RWPE2 (cell line): ENCODE results near the gene ZNF598.

Source experiments
- ATAC-seq: fragments of 200-7000 bp; cut with Tn5 transposase; 3 replicates; pipeline ENCODE4 v1.9.1; 2021; ENCODE audit warnings: low read depth
- DNase-seq: peaks from one replicate; pipeline ENCODE4 v3.0.0-alpha.2; 2020; ENCODE audit warnings: low spot score
- H3K27ac ChIP-seq: fragments of 450-650 bp; 2 replicates; pipeline ENCODE4 v1.5.1; 2017; ENCODE audit warnings: mild to moderate bottlenecking; ENCODE audit not compliant: poor library complexity, severe bottlenecking
- H3K27me3 ChIP-seq: fragments of 250-450 bp; sonication (Bioruptor Pico); 2 replicates; pipeline ENCODE4 v1.5.1; 2021; ENCODE audit warnings: mild to moderate bottlenecking, moderate library complexity; ENCODE audit not compliant: insufficient read depth, poor library complexity, severe bottlenecking
- H3K36me3 ChIP-seq: fragments of 250-450 bp; sonication (Bioruptor Pico); 2 replicates; pipeline ENCODE4 v1.5.1; 2020; ENCODE audit warnings: low read depth, mild to moderate bottlenecking, moderate library complexity
- H3K4me1 ChIP-seq: fragments of 250-450 bp; sonication (Bioruptor Pico); 2 replicates; pipeline ENCODE4 v1.5.1; 2021; ENCODE audit warnings: mild to moderate bottlenecking, moderate library complexity; ENCODE audit not compliant: insufficient read depth, poor library complexity, severe bottlenecking
- H3K4me3 ChIP-seq: fragments of 250-450 bp; sonication (Bioruptor Pico); 2 replicates; pipeline ENCODE4 v1.5.1; 2021; ENCODE audit warnings: mild to moderate bottlenecking, moderate library complexity; ENCODE audit not compliant: severe bottlenecking
- H3K9me3 ChIP-seq: fragments of 250-450 bp; sonication (Bioruptor Pico); 2 replicates; pipeline ENCODE4 v1.5.1; 2021; ENCODE audit warnings: mild to moderate bottlenecking, moderate library complexity; ENCODE audit not compliant: severe bottlenecking
- CTCF ChIP-seq: fragments of 450-650 bp; IDR thresholded peaks from one replicate; pipeline ENCODE4 v1.5.1; 2017; ENCODE audit warnings: mild to moderate bottlenecking, moderate library complexity; ENCODE audit not compliant: poor library complexity, severe bottlenecking

Gene ZNF598

GRCh38 chr16:2003231-2003826, 6.3 kb downstream of the ZNF598 start:
- Histone ChIP-seq H3K4me3 (no peak overlapping the region), H3K36me3 (peaks cover 75% of the 10 kb centered on the region), H3K27ac (no peak overlapping the region), H3K27me3 (no peaks in the 10 kb centered on the region), H3K4me1 (peaks cover 7% of the 10 kb centered on the region), H3K9me3 (no peaks in the 10 kb centered on the region)
- DNase-seq (no peak), ATAC-seq (no peak)
- TF ChIP-seq CTCF = no peak

GRCh38 chr16:2002406-2003230, 7.0 kb downstream of the ZNF598 start:
- H3K4me3 ChIP-seq = no peak overlapping the region
- DNase-seq (no peak), ATAC-seq (no peak)
- H3K27me3 ChIP-seq = no peaks in the 10 kb centered on the region
- no peak overlapping the region for H3K27ac ChIP-seq
- peaks cover 6% of the 10 kb centered on the region for H3K4me1 ChIP-seq
- H3K9me3 ChIP-seq = no peaks in the 10 kb centered on the region
- no peak for TF ChIP-seq CTCF
- H3K36me3 ChIP-seq = peaks cover 71% of the 10 kb centered on the region

GRCh38 chr16:2001456-2002355, 7.9 kb downstream of the ZNF598 start:
- Histone ChIP-seq H3K9me3 (no peaks in the 10 kb centered on the region), H3K4me1 (no peaks in the 10 kb centered on the region), H3K4me3 (no peak overlapping the region), H3K27me3 (no peaks in the 10 kb centered on the region), H3K27ac (no peak overlapping the region), H3K36me3 (peaks cover 76% of the 10 kb centered on the region)
- no peak for TF ChIP-seq CTCF
- ATAC-seq (no peak), DNase-seq (no peak)

- Histone ChIP-seq H3K4me1 (no peaks in the 10 kb centered on the region), H3K27me3 (no peaks in the 10 kb centered on the region), H3K9me3 (no peaks in the 10 kb centered on the region), H3K27ac (no peak overlapping the region), H3K36me3 (peaks cover 74% of the 10 kb centered on the region), H3K4me3 (no peak overlapping the region)
- DNase-seq = no peak
- no peak for ATAC-seq
- TF ChIP-seq CTCF = no peak
Measured at GRCh38 chr16:2001035-2001434, 8.6 kb downstream of the ZNF598 start.
